MM.1S (cell line): ENCODE results near the gene SPOCK1.

Experiments used
- DNase-seq: peaks from one replicate; pipeline ENCODE4 v3.0.0-alpha.2; 2015
- H2AFZ ChIP-seq: fragments of 300-600 bp; sonication (generic); 2 replicates; pipeline ENCODE4 v1.6.0; 2016; ENCODE audit warnings: antibody characterized with exemption, low read length
- H3F3A ChIP-seq: fragments of 300-600 bp; sonication (generic); 2 replicates; pipeline ENCODE4 v1.6.1; 2016; ENCODE audit warnings: mild to moderate bottlenecking, antibody characterized with exemption, low read length, moderate library complexity, mixed read lengths; ENCODE audit not compliant: insufficient read depth
- H3K27ac ChIP-seq: fragments of 300-600 bp; sonication (generic); 2 replicates; pipeline ENCODE4 v1.5.1; 2016; ENCODE audit warnings: mild to moderate bottlenecking, low read length
- H3K27me3 ChIP-seq: fragments of 300-600 bp; sonication (generic); replicated peaks from 2 replicates; pipeline ENCODE4 v1.6.0; 2016; ENCODE audit warnings: low read length; ENCODE audit not compliant: insufficient read depth
- H3K36me3 ChIP-seq: fragments of 300-600 bp; sonication (generic); replicated peaks from 2 replicates; pipeline ENCODE4 v1.6.1; 2016; ENCODE audit warnings: mild to moderate bottlenecking, low read length, mixed read lengths; ENCODE audit not compliant: insufficient read depth
- H3K4me1 ChIP-seq: fragments of 300-600 bp; sonication (generic); 2 replicates; pipeline ENCODE4 v1.6.1; 2016; ENCODE audit warnings: low read length, mixed read lengths
- H3K4me2 ChIP-seq: fragments of 300-600 bp; sonication (generic); 2 replicates; pipeline ENCODE4 v1.6.0; 2016; ENCODE audit warnings: low read depth, low read length
- H3K4me3 ChIP-seq: fragments of 300-600 bp; sonication (generic); 2 replicates; pipeline ENCODE4 v1.5.1; 2016; ENCODE audit warnings: low read length, mixed read lengths
- H3K79me2 ChIP-seq: fragments of 300-600 bp; sonication (generic); 2 replicates; pipeline ENCODE4 v1.6.1; 2016; ENCODE audit warnings: mixed run types, low read length, mixed read lengths
- H3K9ac ChIP-seq: fragments of 300-600 bp; sonication (generic); 2 replicates; pipeline ENCODE4 v1.6.1; 2016; ENCODE audit warnings: low read length, mixed read lengths
- H3K9me2 ChIP-seq: fragments of 300-600 bp; sonication (generic); replicated peaks from 2 replicates; pipeline ENCODE4 v1.6.1; 2016; ENCODE audit warnings: mild to moderate bottlenecking, low read length, mixed read lengths; ENCODE audit not compliant: insufficient read depth
- H3K9me3 ChIP-seq: fragments of 300-600 bp; sonication (generic); replicated peaks from 2 replicates; pipeline ENCODE4 v1.6.1; 2016; ENCODE audit warnings: mild to moderate bottlenecking, low read length, mixed read lengths; ENCODE audit not compliant: insufficient read depth
- H4K20me1 ChIP-seq: fragments of 300-600 bp; sonication (generic); 2 replicates; pipeline ENCODE4 v1.6.1; 2016; ENCODE audit warnings: mild to moderate bottlenecking, low read length, moderate library complexity, mixed read lengths; ENCODE audit not compliant: insufficient read depth
- EZH2 ChIP-seq: fragments of 300-600 bp; sonication (generic); optimal IDR thresholded peaks from 2 replicates; pipeline ENCODE3; 2017; ENCODE audit warnings: low read depth, mild to moderate bottlenecking, antibody characterized with exemption, low read length, mixed read lengths
- EZH2phosphoT487 ChIP-seq: fragments of 300-600 bp; sonication (generic); IDR thresholded peaks from 2 replicates; pipeline ENCODE4 v1.6.1; 2018; ENCODE audit warnings: antibody characterized with exemption, low read length
- TF ChIP-seq, protein P1 (sequence below): fragments of 300-600 bp; sonication (generic); IDR thresholded peaks from 2 replicates; pipeline ENCODE4 v1.5.1; 2016; ENCODE audit warnings: antibody characterized with exemption, low read length, mixed read lengths

SPOCK1 gene

GRCh38 chr5:137309290-137309689 lies 189.8 kb downstream of the SPOCK1 start:
- no peaks in the 10 kb centered on the region for H3K27me3 ChIP-seq
- H4K20me1 ChIP-seq = no peaks in the 10 kb centered on the region
- H3K4me1 ChIP-seq = no peaks in the 10 kb centered on the region
- H3K27ac ChIP-seq = no peak overlapping the region
- H3K36me3 ChIP-seq = no peaks in the 10 kb centered on the region
- no peaks in the 10 kb centered on the region for H3K9me3 ChIP-seq
- H3K4me3 ChIP-seq = no peak overlapping the region
- no peak overlapping the region for H2AFZ ChIP-seq
- H3K79me2 ChIP-seq = no peaks in the 10 kb centered on the region
- no peak overlapping the region for H3K4me2 ChIP-seq
- DNase-seq = no peak
- H3K9ac ChIP-seq = no peak overlapping the region
- no peaks in the 10 kb centered on the region for H3F3A ChIP-seq
- no peak for TF ChIP-seq EZH2
- TF ChIP-seq, protein P1, sequence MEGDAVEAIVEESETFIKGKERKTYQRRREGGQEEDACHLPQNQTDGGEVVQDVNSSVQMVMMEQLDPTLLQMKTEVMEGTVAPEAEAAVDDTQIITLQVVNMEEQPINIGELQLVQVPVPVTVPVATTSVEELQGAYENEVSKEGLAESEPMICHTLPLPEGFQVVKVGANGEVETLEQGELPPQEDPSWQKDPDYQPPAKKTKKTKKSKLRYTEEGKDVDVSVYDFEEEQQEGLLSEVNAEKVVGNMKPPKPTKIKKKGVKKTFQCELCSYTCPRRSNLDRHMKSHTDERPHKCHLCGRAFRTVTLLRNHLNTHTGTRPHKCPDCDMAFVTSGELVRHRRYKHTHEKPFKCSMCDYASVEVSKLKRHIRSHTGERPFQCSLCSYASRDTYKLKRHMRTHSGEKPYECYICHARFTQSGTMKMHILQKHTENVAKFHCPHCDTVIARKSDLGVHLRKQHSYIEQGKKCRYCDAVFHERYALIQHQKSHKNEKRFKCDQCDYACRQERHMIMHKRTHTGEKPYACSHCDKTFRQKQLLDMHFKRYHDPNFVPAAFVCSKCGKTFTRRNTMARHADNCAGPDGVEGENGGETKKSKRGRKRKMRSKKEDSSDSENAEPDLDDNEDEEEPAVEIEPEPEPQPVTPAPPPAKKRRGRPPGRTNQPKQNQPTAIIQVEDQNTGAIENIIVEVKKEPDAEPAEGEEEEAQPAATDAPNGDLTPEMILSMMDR = no peak
- no peak for TF ChIP-seq EZH2phosphoT487
- H3K9me2 ChIP-seq = no peaks in the 10 kb centered on the region

DNA sequence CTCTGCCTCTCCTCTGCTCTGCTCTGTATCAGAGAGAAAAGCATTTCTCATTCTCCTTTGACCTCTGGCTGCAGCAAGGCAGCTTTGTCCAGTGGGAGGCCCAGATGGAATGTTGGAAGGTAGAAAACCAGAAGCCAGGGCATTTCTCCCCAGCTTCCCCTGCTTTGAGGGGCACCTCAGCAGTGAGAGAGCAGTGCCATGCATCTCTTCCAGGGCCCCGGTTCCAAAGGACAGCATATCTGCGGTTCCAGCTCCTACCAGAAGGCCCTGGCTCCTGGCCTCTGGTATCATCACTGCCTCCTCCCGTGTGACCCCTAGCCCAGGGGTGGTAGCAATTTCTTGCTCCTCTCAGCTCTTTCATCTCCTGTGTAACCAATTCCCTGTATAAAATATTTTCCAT lies 190.8 kb downstream of the SPOCK1 start:
- H3K27me3 ChIP-seq = no peaks in the 10 kb centered on the region
- no peaks in the 10 kb centered on the region for H3K36me3 ChIP-seq
- H3K27ac ChIP-seq = no peak overlapping the region

GRCh38 chr5:137306903-137307302 lies 192.2 kb downstream of the SPOCK1 start:
- TF ChIP-seq, protein P1 = no peak
- TF ChIP-seq EZH2phosphoT487 (no peak), EZH2 (no peak)
- Histone ChIP-seq H3K9ac (no peak overlapping the region), H3K9me2 (no peaks in the 10 kb centered on the region), H3K9me3 (no peaks in the 10 kb centered on the region), H3F3A (no peaks in the 10 kb centered on the region), H4K20me1 (no peaks in the 10 kb centered on the region), H2AFZ (no peak overlapping the region), H3K4me2 (no peak overlapping the region), H3K4me1 (no peaks in the 10 kb centered on the region), H3K27me3 (no peaks in the 10 kb centered on the region), H3K4me3 (no peak overlapping the region), H3K79me2 (no peaks in the 10 kb centered on the region), H3K36me3 (no peaks in the 10 kb centered on the region), H3K27ac (no peak overlapping the region)
- no peak for DNase-seq

More for the DNA sequence above, 190.8 kb downstream of the SPOCK1 start:
- H3K4me1 ChIP-seq = no peaks in the 10 kb centered on the region
- no peaks in the 10 kb centered on the region for H3K79me2 ChIP-seq
- H3K4me3 ChIP-seq = no peak overlapping the region
- H3K9ac ChIP-seq = no peak overlapping the region
- no peak for DNase-seq
- no peaks in the 10 kb centered on the region for H3K9me2 ChIP-seq
- no peak overlapping the region for H3K4me2 ChIP-seq
- H2AFZ ChIP-seq = no peak overlapping the region
- no peaks in the 10 kb centered on the region for H4K20me1 ChIP-seq
- no peaks in the 10 kb centered on the region for H3F3A ChIP-seq
- TF ChIP-seq, protein P1 = no peak
- TF ChIP-seq EZH2 (no peak), EZH2phosphoT487 (no peak)
- H3K9me3 ChIP-seq = no peaks in the 10 kb centered on the region
